HCT116 (cell line): ENCODE measurements around the gene DDOST. TPM values are rescaled to one million over a fixed set of nuclear protein-coding genes. Genes with fewer than 3 reads are reported as not detected.

ENCODE experiments used
- ATAC-seq: fragments of 200-7000 bp; cut with Tn5 transposase; 2 replicates; pipeline ENCODE4 v1.9.1; 2020; ENCODE audit warnings: mild to moderate bottlenecking, moderate library complexity
- BruUV-seq: library from RNA; stranded (reverse); fragments of 400-500 nt; replicated peaks from 2 replicates; lab custom pipeline; 2021; lab: Mats Ljungman, UMichigan
- CTCF ChIA-PET: fragments of 300-600 bp; sonication (Branson Sonifier 250); formaldehyde crosslinking; loops from one replicate; lab custom pipeline; 2021; ENCODE audit warnings: antibody characterized with exemption; lab: Charles Lee
- POLR2A ChIA-PET: fragments of 300-600, 350-600 bp; sonication (Branson Sonifier 250); formaldehyde crosslinking; loops from one replicate; lab custom pipeline; 2021; ENCODE audit warnings: antibody characterized with exemption; lab: Charles Lee
- RAD21 ChIA-PET, 2 experiments: fragments of 300-600 bp; sonication (Branson Sonifier 250); formaldehyde crosslinking; loops; one replicate each; lab custom pipeline; 2023; ENCODE audit warnings: low total read pairs in 2 of 2; ENCODE audit not compliant: uncharacterized antibody in 2 of 2, unreplicated experiment in 2 of 2, low non-redundant PET in 1 of 2; lab: Charles Lee
- DNase-seq: peaks from one replicate; pipeline ENCODE4 v3.0.0-alpha.2; 2010; ENCODE audit warnings: low read depth, low spot score
- H2AFZ ChIP-seq: fragments of 200-600 bp; shearing (Covaris generic), sonication (generic); 2 replicates; pipeline ENCODE4 v1.6.1; 2017; ENCODE audit warnings: low read depth, mixed run types, mixed read lengths, antibody characterized with exemption, low read length; ENCODE audit not compliant: poor library complexity, severe bottlenecking
- H3K27ac ChIP-seq: 2 replicates; pipeline ENCODE4 v1.5.1; 2012; ENCODE audit warnings: low read depth, low read length
- H3K27me3 ChIP-seq: fragments of 200-600 bp; sonication (generic); 2 replicates; pipeline ENCODE4 v1.6.1; 2016; ENCODE audit warnings: mixed run types, low read length, mixed read lengths; ENCODE audit not compliant: insufficient read depth
- H3K36me3 ChIP-seq, 2 experiments: fragments of 200-500 bp in 1 of 2; fragments of 200-600 bp in 1 of 2; sonication (Bioruptor generic) in 1 of 2; sonication (generic) in 1 of 2; 2 replicates each; pipeline versions ENCODE4 v1.5.1 to v1.6.1; 2014 to 2016; ENCODE audit warnings: low read length in 2 of 2, inconsistent platforms in 1 of 2, mixed read lengths in 1 of 2, mixed run types in 1 of 2; ENCODE audit not compliant: insufficient read depth in 2 of 2, control insufficient read depth in 1 of 2
- H3K4me1 ChIP-seq, 2 experiments: fragments of 200-600 bp in 1 of 2; sonication (generic) in 1 of 2; 2 replicates each; pipeline versions ENCODE4 v1.5.1 to v1.6.1; 2012 to 2017; ENCODE audit warnings: low read length in 2 of 2, inconsistent platforms in 1 of 2, mild to moderate bottlenecking in 1 of 2, mixed read lengths in 1 of 2, mixed run types in 1 of 2, moderate library complexity in 1 of 2; ENCODE audit not compliant: insufficient read depth in 2 of 2, control insufficient read depth in 1 of 2
- H3K4me2 ChIP-seq: fragments of 200-600 bp; sonication (generic); 2 replicates; pipeline ENCODE4 v1.6.1; 2017; ENCODE audit warnings: mixed run types, low read length, mixed read lengths
- H3K4me3 ChIP-seq, 2 experiments: fragments of 200-600 bp in 1 of 2; sonication (generic) in 1 of 2; replicated peaks in 1 of 2; 2 replicates each; pipeline ENCODE4 v1.5.1; 2011 to 2016; ENCODE audit warnings: low read length in 2 of 2, control low read depth in 1 of 2, low read depth in 1 of 2, mild to moderate bottlenecking in 1 of 2, mixed read lengths in 1 of 2, mixed run types in 1 of 2
- H3K79me2 ChIP-seq: fragments of 200-600 bp; sonication (generic); 2 replicates; pipeline ENCODE4 v1.6.1; 2017; ENCODE audit warnings: mild to moderate bottlenecking, mixed run types, low read length, moderate library complexity, mixed read lengths; ENCODE audit not compliant: insufficient read depth
- H3K9ac ChIP-seq: fragments of 200-600 bp; sonication (generic); 2 replicates; pipeline ENCODE4 v1.6.1; 2016; ENCODE audit warnings: low read length, mixed read lengths
- H3K9me2 ChIP-seq: fragments of 200-600 bp; sonication (generic), shearing (Covaris generic); 2 replicates; pipeline ENCODE4 v1.6.1; 2017; ENCODE audit warnings: mixed run types, mild to moderate bottlenecking, moderate library complexity; ENCODE audit not compliant: insufficient read depth
- H3K9me3 ChIP-seq, 2 experiments: fragments of 200-500 bp in 1 of 2; fragments of 200-600 bp in 1 of 2; sonication (Bioruptor generic) in 1 of 2; sonication (generic) in 1 of 2; 2 replicates each; pipeline ENCODE4 v1.6.1; 2014 to 2017; ENCODE audit warnings: low read length in 2 of 2, mixed read lengths in 2 of 2, inconsistent platforms in 1 of 2, low read depth in 1 of 2, mild to moderate bottlenecking in 1 of 2, mixed run types in 1 of 2, moderate library complexity in 1 of 2; ENCODE audit not compliant: control insufficient read depth in 1 of 2, insufficient read depth in 1 of 2
- H4K20me1 ChIP-seq: fragments of 200-600 bp; sonication (generic), shearing (Covaris generic); 2 replicates; pipeline ENCODE4 v1.6.1; 2017; ENCODE audit warnings: mixed run types, mild to moderate bottlenecking, moderate library complexity; ENCODE audit not compliant: insufficient read depth
- EGR1 ChIP-seq: IDR thresholded peaks from 2 replicates; pipeline ENCODE4 v1.6.1; 2012; ENCODE audit warnings: low read depth
- ELF1 ChIP-seq: IDR thresholded peaks from 2 replicates; pipeline ENCODE4 v1.6.1; 2012; ENCODE audit warnings: low read depth, borderline replicate concordance
- EZH2 ChIP-seq: fragments of 200-600 bp; sonication (generic); IDR thresholded peaks from 2 replicates; pipeline ENCODE4 v1.6.1; 2017; ENCODE audit warnings: antibody characterized with exemption, mixed run types
- EZH2phosphoT487 ChIP-seq: fragments of 200-600 bp; IDR thresholded peaks from 2 replicates; pipeline ENCODE4 v1.6.1; 2018; ENCODE audit warnings: antibody characterized with exemption, borderline replicate concordance
- FOSL1 ChIP-seq: IDR thresholded peaks from 2 replicates; pipeline ENCODE4 v1.6.1; 2012; ENCODE audit warnings: low read depth
- JUND ChIP-seq: IDR thresholded peaks from 2 replicates; pipeline ENCODE4 v1.6.1; 2012
- POLR2A ChIP-seq: IDR thresholded peaks from 2 replicates; pipeline ENCODE4 v1.7.0; 2011; ENCODE audit warnings: borderline replicate concordance; ENCODE audit not compliant: insufficient read depth, insufficient read length; ENCODE audit errors: extremely low read depth
- POLR2AphosphoS5 ChIP-seq: IDR thresholded peaks from 2 replicates; pipeline ENCODE4 v1.6.1; 2011; ENCODE audit warnings: mild to moderate bottlenecking, low read depth, low read length, moderate library complexity
- SIN3A ChIP-seq: IDR thresholded peaks from 2 replicates; pipeline ENCODE4 v1.6.1; 2012; ENCODE audit warnings: low read depth
- SP1 ChIP-seq: IDR thresholded peaks from 2 replicates; pipeline ENCODE4 v1.6.1; 2012; ENCODE audit warnings: low read depth
- ZNF274 ChIP-seq: fragments of 200-500 bp; sonication (Bioruptor generic); IDR thresholded peaks from 2 replicates; pipeline ENCODE4 v1.6.1; 2014; ENCODE audit warnings: mild to moderate bottlenecking, low read depth, low read length, inconsistent platforms
- intact Hi-C: fragments of 100-400 bp; cut with micrococcal nuclease; formaldehyde crosslinking; loops from 2 replicates; pipeline ENCODE4 v1.10.0; 2022
- total RNA-seq: library from RNA; stranded (reverse); gene quantifications from one replicate; pipeline ENCODE4 v1.2.1, GENCODE V29; 2021; ENCODE audit not compliant: unreplicated experiment
- TF ChIP-seq, protein P1 (sequence below): IDR thresholded peaks from 2 replicates; pipeline ENCODE4 v1.6.1; 2012
- TF ChIP-seq, protein P2 (sequence below): IDR thresholded peaks from 2 replicates; pipeline ENCODE4 v1.6.1; 2012

DDOST gene
- total RNA-seq, 1 experiment from 2014 or later: 387 TPM

DNA sequence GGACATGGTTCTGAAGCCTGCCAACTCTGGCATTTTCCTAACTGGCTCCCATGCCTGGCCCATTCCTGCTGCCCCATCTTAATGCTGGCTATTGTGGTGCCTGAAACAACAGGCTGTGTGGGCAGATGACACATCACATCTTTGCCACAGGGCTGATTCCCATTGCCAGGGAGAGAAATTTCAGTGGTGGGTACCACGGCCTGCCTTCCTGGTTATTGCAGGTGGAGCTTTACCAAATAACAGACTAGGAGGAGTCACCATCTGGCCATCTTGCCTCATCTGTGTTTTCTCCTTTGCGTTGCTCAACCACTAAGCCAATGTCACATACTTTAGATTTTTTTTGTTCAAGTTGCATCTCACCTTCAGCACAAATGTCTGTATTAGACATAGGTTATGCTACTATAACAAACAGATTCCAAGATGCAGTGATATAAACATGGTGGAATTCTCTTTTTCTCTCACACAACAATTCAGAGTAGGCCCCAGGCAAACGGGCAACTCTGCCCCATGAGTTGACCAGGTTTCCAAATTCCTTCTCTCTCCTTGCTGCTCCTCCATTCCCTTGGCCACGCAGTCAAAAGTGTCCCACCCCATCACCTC is 58.2 kb downstream of the DDOST start:
- no peak overlapping the region for H3K9ac ChIP-seq
- CTCF ChIA-PET: no interaction called here
- no peaks in the 10 kb centered on the region for H3K9me2 ChIP-seq
- intact Hi-C loops: no loop called here
- TF ChIP-seq, protein P1, sequence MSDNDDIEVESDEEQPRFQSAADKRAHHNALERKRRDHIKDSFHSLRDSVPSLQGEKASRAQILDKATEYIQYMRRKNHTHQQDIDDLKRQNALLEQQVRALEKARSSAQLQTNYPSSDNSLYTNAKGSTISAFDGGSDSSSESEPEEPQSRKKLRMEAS: no peak
- TF ChIP-seq POLR2AphosphoS5: no peak
- TF ChIP-seq JUND: no peak
- no peak for TF ChIP-seq EGR1
- TF ChIP-seq EZH2: no peak
- no peak for TF ChIP-seq ELF1
- no peak for TF ChIP-seq SP1
- TF ChIP-seq FOSL1: no peak
- no peak for TF ChIP-seq SIN3A
- no peak for TF ChIP-seq POLR2A
- no peak for TF ChIP-seq ZNF274
- TF ChIP-seq, protein P2, sequence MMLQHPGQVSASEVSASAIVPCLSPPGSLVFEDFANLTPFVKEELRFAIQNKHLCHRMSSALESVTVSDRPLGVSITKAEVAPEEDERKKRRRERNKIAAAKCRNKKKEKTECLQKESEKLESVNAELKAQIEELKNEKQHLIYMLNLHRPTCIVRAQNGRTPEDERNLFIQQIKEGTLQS: no peak
- TF ChIP-seq EZH2phosphoT487: no peak
- TF ChIP-seq, all 23 proteins: peak for 0
- H4K20me1 ChIP-seq: no peaks in the 10 kb centered on the region
- ATAC-seq (no peak), DNase-seq (no peak)
- ChIA-PET POLR2A (no interaction called here), RAD21 (interaction anchor here in 1 of 2 experiments (1.0 kb wide), 1 partner anchor 9 kb away, joined by 4 read pairs; no protein-coding TSS in a partner anchor)
- H3K36me3 ChIP-seq: no peaks in the 10 kb centered on the region
- H3K9me3 ChIP-seq: no peaks in the 10 kb centered on the region; a peak in 1 of 4 replicates
- no peaks in the 10 kb centered on the region for H3K79me2 ChIP-seq
- no peak overlapping the region for H3K27ac ChIP-seq
- H3K27me3 ChIP-seq: no peaks in the 10 kb centered on the region
- H3K4me3 ChIP-seq: no peak overlapping the region
- peaks cover 17 to 55% of the 10 kb centered on the region in 2 experiments for H3K4me1 ChIP-seq
- no TSS peak for BruUV-seq
- H2AFZ ChIP-seq: no peak overlapping the region
- peak overlapping the region; percentile 54 for H3K4me2 ChIP-seq

Other genes with a start within 250 kb of the DDOST start
- gene CAMK2N1, start 175.2 kb downstream of the DDOST start, total RNA-seq: 20.5 TPM
- 24.7 TPM for gene MUL1, start 153.2 kb downstream of the DDOST start, total RNA-seq
- gene FAM43B, start 108.8 kb downstream of the DDOST start, total RNA-seq: not detected
- 28.6 TPM for gene CDA, start 72.3 kb downstream of the DDOST start, total RNA-seq
- gene PINK1, start 27.9 kb downstream of the DDOST start, total RNA-seq: 29.4 TPM
- gene KIF17, start 56.6 kb upstream of the DDOST start, total RNA-seq: 2.4 TPM
- gene SH2D5, start 71.3 kb upstream of the DDOST start, total RNA-seq: 10.4 TPM
- 207 TPM for gene HP1BP3, start 125.9 kb upstream of the DDOST start, total RNA-seq